ENCODE results near the gene TMEM135. TPM values are rescaled to one million over a fixed set of nuclear protein-coding genes. Genes with fewer than 3 reads are reported as not detected.
"Not testable (repeated sequence)": the region's sequence is repeated elsewhere in the genome, so short reads cannot be mapped to it uniquely, and the experiment has no call there.

The TMEM135 gene
- total RNA-seq, 2 experiments from 2014 or later: 25.5 to 26.0 TPM

- CTCF ChIA-PET: interaction anchor here (0.6 to 1.0 kb wide), 2 partner anchors 10 to 428 kb away, joined by 3 to 4 read pairs; no protein-coding TSS in a partner anchor
- intact Hi-C loops (cut with DNase I, micrococcal nuclease); H3K27me3 Mint-ChIP-seq; H3K4me1 Mint-ChIP-seq; H3K9me3 Mint-ChIP-seq (ENCODE audit: low read depth); H3K4me3 Mint-ChIP-seq; POLR2A ChIA-PET; DNase-seq; H3K36me3 Mint-ChIP-seq (ENCODE audit: low read depth); H3K27ac Mint-ChIP-seq; ATAC-seq: not testable (repeated sequence)
Observed at GRCh38 chr11:87004281-87004680, 33.5 kb upstream of the TMEM135 start.

- no peaks in the 10 kb centered on the region for H3K27me3 Mint-ChIP-seq
- no peaks in the 10 kb centered on the region for H3K9me3 Mint-ChIP-seq (ENCODE audit: low read depth)
- DNase-seq (no peak), ATAC-seq (no peak)
- H3K4me3 Mint-ChIP-seq: no peak overlapping the region
- no peaks in the 10 kb centered on the region for H3K36me3 Mint-ChIP-seq (ENCODE audit: low read depth)
- ChIA-PET CTCF (interaction anchor here (0.6 to 1.2 kb wide), 4 partner anchors 10 to 892 kb away, joined by 3 to 5 read pairs (median 4); no protein-coding TSS in a partner anchor), POLR2A (no interaction called here)
- H3K4me1 Mint-ChIP-seq: no peaks in the 10 kb centered on the region
- H3K27ac Mint-ChIP-seq: no peak overlapping the region
- intact Hi-C loops (cut with DNase I, micrococcal nuclease): no loop called here
Observed at GRCh38 chr11:87005569-87005921, 32.2 kb upstream of the TMEM135 start.

- ChIA-PET POLR2A (no interaction called here), CTCF (interaction anchor here (0.6 to 1.2 kb wide), 3 partner anchors 11 to 891 kb away, joined by 3 to 5 read pairs (median 4); no protein-coding TSS in a partner anchor)
- DNase-seq (no peak), ATAC-seq (no peak)
- Mint-ChIP-seq H3K27ac (no peak overlapping the region), H3K4me1 (no peaks in the 10 kb centered on the region), H3K27me3 (no peaks in the 10 kb centered on the region), H3K9me3 (ENCODE audit: low read depth) (no peaks in the 10 kb centered on the region), H3K36me3 (ENCODE audit: low read depth) (no peaks in the 10 kb centered on the region), H3K4me3 (no peak overlapping the region)
- intact Hi-C loops (cut with DNase I, micrococcal nuclease): no loop called here
Observed at GRCh38 chr11:87006035-87006434, 31.7 kb upstream of the TMEM135 start.

- ATAC-seq (no peak), DNase-seq (no peak)
- Mint-ChIP-seq H3K4me3 (no peak overlapping the region), H3K27ac (no peak overlapping the region), H3K36me3 (ENCODE audit: low read depth) (no peaks in the 10 kb centered on the region), H3K9me3 (ENCODE audit: low read depth) (no peaks in the 10 kb centered on the region), H3K27me3 (no peaks in the 10 kb centered on the region), H3K4me1 (no peaks in the 10 kb centered on the region)
- intact Hi-C loops (cut with DNase I, micrococcal nuclease): no loop called here
- ChIA-PET POLR2A (no interaction called here), CTCF (no interaction called here)
Observed at GRCh38 chr11:87007963-87008362, 29.8 kb upstream of the TMEM135 start.

GRCh38 chr11:87012089-87012488, 25.6 kb upstream of the TMEM135 start:
- POLR2A ChIA-PET: no interaction called here
- Mint-ChIP-seq H3K9me3 (ENCODE audit: low read depth) (no peaks in the 10 kb centered on the region), H3K27ac (no peak overlapping the region)

GRCh38 chr11:87012673-87013072, 25.1 kb upstream of the TMEM135 start:
- H3K27me3 Mint-ChIP-seq: no peaks in the 10 kb centered on the region
- POLR2A ChIA-PET: no interaction called here
- H3K4me1 Mint-ChIP-seq: no peaks in the 10 kb centered on the region
- CTCF ChIA-PET: interaction anchor here (0.7 kb wide), 1 partner anchor 74 kb away, joined by 3 read pairs; no protein-coding TSS in a partner anchor
- intact Hi-C loops (cut with DNase I, micrococcal nuclease): no loop called here
- DNase-seq: no peak
- no peak overlapping the region for H3K4me3 Mint-ChIP-seq
- H3K27ac Mint-ChIP-seq: no peak overlapping the region
- ATAC-seq: no peak
- H3K36me3 Mint-ChIP-seq (ENCODE audit: low read depth): no peaks in the 10 kb centered on the region
- H3K9me3 Mint-ChIP-seq (ENCODE audit: low read depth): no peaks in the 10 kb centered on the region

More at GRCh38 chr11:87012089-87012488, 25.6 kb upstream of the TMEM135 start:
- intact Hi-C loops (cut with DNase I, micrococcal nuclease): no loop called here
- ATAC-seq: no peak
- Mint-ChIP-seq H3K27me3 (no peaks in the 10 kb centered on the region), H3K4me3 (no peak overlapping the region), H3K36me3 (ENCODE audit: low read depth) (no peaks in the 10 kb centered on the region), H3K4me1 (no peaks in the 10 kb centered on the region)
- no peak for DNase-seq
- CTCF ChIA-PET: interaction anchor here (0.7 kb wide), 1 partner anchor 73 kb away, joined by 3 read pairs; no protein-coding TSS in a partner anchor

- no peaks in the 10 kb centered on the region for H3K4me1 Mint-ChIP-seq
- H3K36me3 Mint-ChIP-seq (ENCODE audit: low read depth): no peaks in the 10 kb centered on the region
- ATAC-seq: no peak
- H3K27ac Mint-ChIP-seq: no peak overlapping the region
- CTCF ChIA-PET: interaction anchor here (0.6 kb wide), 1 partner anchor 68 kb away, joined by 3 read pairs; no protein-coding TSS in a partner anchor
- no peak overlapping the region for H3K4me3 Mint-ChIP-seq
- POLR2A ChIA-PET: no interaction called here
- H3K9me3 Mint-ChIP-seq (ENCODE audit: low read depth): no peaks in the 10 kb centered on the region
- H3K27me3 Mint-ChIP-seq: no peaks in the 10 kb centered on the region
- intact Hi-C loops (cut with DNase I, micrococcal nuclease): no loop called here
- DNase-seq: no peak
Observed at GRCh38 chr11:87013912-87014825, 23.6 kb upstream of the TMEM135 start.

- intact Hi-C loops (cut with DNase I, micrococcal nuclease): no loop called here
- no peak for DNase-seq
- POLR2A ChIA-PET: no interaction called here
- Mint-ChIP-seq H3K27ac (no peak overlapping the region), H3K27me3 (no peaks in the 10 kb centered on the region), H3K4me3 (no peak overlapping the region), H3K9me3 (ENCODE audit: low read depth) (no peaks in the 10 kb centered on the region), H3K36me3 (ENCODE audit: low read depth) (no peaks in the 10 kb centered on the region), H3K4me1 (no peaks in the 10 kb centered on the region)
- CTCF ChIA-PET: interaction anchor here (0.7 kb wide), 1 partner anchor 15 kb away, joined by 3 read pairs; no protein-coding TSS in a partner anchor
- no peak for ATAC-seq
Observed at GRCh38 chr11:87015645-87016044, 22.1 kb upstream of the TMEM135 start.

GRCh38 chr11:87019613-87020271, 18.0 kb upstream of the TMEM135 start:
- Mint-ChIP-seq H3K27me3 (peaks cover 8% of the 10 kb centered on the region), H3K36me3 (ENCODE audit: low read depth) (no peaks in the 10 kb centered on the region), H3K27ac (no peak overlapping the region), H3K4me1 (no peaks in the 10 kb centered on the region), H3K9me3 (ENCODE audit: low read depth) (no peaks in the 10 kb centered on the region), H3K4me3 (no peak overlapping the region)
- intact Hi-C loops (cut with DNase I, micrococcal nuclease): no loop called here
- CTCF ChIA-PET: interaction anchor here (0.6 kb wide), 1 partner anchor 14 kb away, joined by 3 read pairs; no protein-coding TSS in a partner anchor
- DNase-seq (no peak), ATAC-seq (no peak)
- POLR2A ChIA-PET: no interaction called here

GRCh38 chr11:87020336-87020735, 17.4 kb upstream of the TMEM135 start:
- ATAC-seq (no peak), DNase-seq (no peak)
- Mint-ChIP-seq H3K27me3 (peaks cover 8% of the 10 kb centered on the region), H3K4me3 (no peak overlapping the region), H3K4me1 (no peaks in the 10 kb centered on the region), H3K9me3 (ENCODE audit: low read depth) (no peaks in the 10 kb centered on the region), H3K27ac (no peak overlapping the region), H3K36me3 (ENCODE audit: low read depth) (no peaks in the 10 kb centered on the region)
- ChIA-PET CTCF (interaction anchor here (0.6 kb wide), 1 partner anchor 15 kb away, joined by 3 read pairs; no protein-coding TSS in a partner anchor), POLR2A (no interaction called here)
- intact Hi-C loops (cut with DNase I, micrococcal nuclease): no loop called here

- ChIA-PET POLR2A (no interaction called here), CTCF (no interaction called here)
- no peak overlapping the region for H3K4me3 Mint-ChIP-seq
- intact Hi-C loops (cut with DNase I, micrococcal nuclease): no loop called here
- no peaks in the 10 kb centered on the region for H3K9me3 Mint-ChIP-seq (ENCODE audit: low read depth)
- no peak for DNase-seq
- peaks cover 8% of the 10 kb centered on the region for H3K27me3 Mint-ChIP-seq
- no peaks in the 10 kb centered on the region for H3K4me1 Mint-ChIP-seq
- H3K36me3 Mint-ChIP-seq (ENCODE audit: low read depth): no peaks in the 10 kb centered on the region
- ATAC-seq: no peak
- H3K27ac Mint-ChIP-seq: no peak overlapping the region
Observed at GRCh38 chr11:87020764-87021365, 16.9 kb upstream of the TMEM135 start.
